Subcutaneous adipose tissue (tissue), 4 donors: ENCODE data around the gene SCGB1C2. TPM values are rescaled to one million over a fixed set of nuclear protein-coding genes. Genes with fewer than 3 reads are reported as not detected.

Experiments
- total RNA-seq, 4 donors: library from RNA; depleted of rRNA; stranded (reverse); fragments of >200 nt; gene quantifications; one replicate each; pipeline ENCODE4 v1.1.0, GENCODE V29; 2016
- TF ChIP-seq, protein P1 (sequence below): fragments of 450-650 bp; IDR thresholded peaks from one replicate; pipeline ENCODE4 v1.5.1; 2016; ENCODE audit warnings: low read depth, mild to moderate bottlenecking, control low read depth, antibody characterized with exemption, moderate library complexity

The SCGB1C2 gene
- total RNA-seq, 4 donors from 2014 or later: not detected

GRCh38 chr17:157901-158300 is 20.5 kb downstream of the SCGB1C2 start:
- TF ChIP-seq, protein P1, sequence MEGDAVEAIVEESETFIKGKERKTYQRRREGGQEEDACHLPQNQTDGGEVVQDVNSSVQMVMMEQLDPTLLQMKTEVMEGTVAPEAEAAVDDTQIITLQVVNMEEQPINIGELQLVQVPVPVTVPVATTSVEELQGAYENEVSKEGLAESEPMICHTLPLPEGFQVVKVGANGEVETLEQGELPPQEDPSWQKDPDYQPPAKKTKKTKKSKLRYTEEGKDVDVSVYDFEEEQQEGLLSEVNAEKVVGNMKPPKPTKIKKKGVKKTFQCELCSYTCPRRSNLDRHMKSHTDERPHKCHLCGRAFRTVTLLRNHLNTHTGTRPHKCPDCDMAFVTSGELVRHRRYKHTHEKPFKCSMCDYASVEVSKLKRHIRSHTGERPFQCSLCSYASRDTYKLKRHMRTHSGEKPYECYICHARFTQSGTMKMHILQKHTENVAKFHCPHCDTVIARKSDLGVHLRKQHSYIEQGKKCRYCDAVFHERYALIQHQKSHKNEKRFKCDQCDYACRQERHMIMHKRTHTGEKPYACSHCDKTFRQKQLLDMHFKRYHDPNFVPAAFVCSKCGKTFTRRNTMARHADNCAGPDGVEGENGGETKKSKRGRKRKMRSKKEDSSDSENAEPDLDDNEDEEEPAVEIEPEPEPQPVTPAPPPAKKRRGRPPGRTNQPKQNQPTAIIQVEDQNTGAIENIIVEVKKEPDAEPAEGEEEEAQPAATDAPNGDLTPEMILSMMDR: no peak

DNA sequence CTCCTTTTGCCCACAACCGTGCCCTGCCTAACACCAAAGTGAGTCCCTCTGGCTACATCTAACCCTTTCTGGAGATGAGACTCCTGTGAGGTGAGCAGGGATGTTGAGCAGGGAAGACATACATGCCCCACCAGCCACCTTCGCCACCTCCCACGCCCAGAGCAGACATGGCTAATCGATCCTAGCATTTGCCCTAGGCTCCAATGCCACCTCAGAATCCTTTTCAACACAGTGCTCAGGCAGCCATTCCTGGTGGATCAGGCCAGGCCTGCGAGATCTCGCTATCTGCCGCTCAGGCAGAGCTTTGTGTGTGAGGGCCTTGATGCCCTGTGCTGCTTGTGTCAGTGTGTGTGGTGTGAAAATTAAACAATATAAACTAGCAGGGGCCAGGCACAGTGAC is 21.0 kb downstream of the SCGB1C2 start:
- TF ChIP-seq, protein P1: no peak

GRCh38 chr17:159609-160008 is 22.2 kb downstream of the SCGB1C2 start:
- TF ChIP-seq, protein P1: no peak

DNA sequence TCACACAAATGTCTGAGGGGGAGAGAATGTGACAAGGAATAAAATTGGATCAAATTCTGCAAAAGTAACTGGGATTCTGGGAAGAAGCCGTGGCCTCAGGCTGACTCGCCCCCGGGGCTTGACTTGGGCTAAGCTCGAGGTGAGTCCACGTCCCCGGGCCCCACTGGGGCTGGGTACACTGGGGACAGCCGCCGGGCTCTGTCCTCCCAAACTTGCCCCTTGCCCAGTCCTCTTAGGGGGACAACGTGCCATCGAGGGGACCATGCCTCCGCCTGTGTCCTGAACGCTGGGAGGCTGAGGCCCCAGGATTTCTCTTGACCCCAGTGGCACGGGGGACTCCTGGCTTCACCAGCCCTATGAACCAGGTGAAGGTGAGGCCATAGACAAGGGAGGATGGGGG is 23.0 kb downstream of the SCGB1C2 start:
- TF ChIP-seq, protein P1: no peak

- TF ChIP-seq, protein P1: no peak
Measured at GRCh38 chr17:161481-161880, 24.1 kb downstream of the SCGB1C2 start.

GRCh38 chr17:162689-163088 is 25.3 kb downstream of the SCGB1C2 start:
- TF ChIP-seq, protein P1: no peak

- TF ChIP-seq, protein P1: no peak
Measured at GRCh38 chr17:163514-164098, 26.2 kb downstream of the SCGB1C2 start.
